ENCODE data around the gene TSHR.

TSHR gene

DNA sequence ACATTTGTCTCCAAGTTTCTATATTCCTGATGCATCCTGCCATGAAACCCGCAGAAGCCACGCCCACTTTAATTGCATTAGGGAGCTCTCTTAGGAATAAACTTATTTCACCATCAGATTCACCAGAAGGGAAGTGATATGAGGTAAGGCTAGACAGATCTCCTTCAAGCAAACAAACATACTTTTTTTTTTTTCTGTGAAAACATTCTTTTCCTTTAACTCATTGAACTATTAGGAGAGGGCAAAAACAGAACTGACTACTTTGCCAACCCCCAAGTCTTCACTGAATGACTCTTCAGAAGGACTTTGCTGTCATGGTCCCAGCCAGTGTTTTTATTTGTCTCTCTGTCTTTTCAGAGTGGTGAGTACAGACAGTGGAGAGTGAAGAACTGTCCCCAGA is 216.9 kb downstream of the TSHR start:
- no peak for DNase-seq (ENCODE audit: low read depth in 4 of 4, low spot score in 1 of 4)

DNA sequence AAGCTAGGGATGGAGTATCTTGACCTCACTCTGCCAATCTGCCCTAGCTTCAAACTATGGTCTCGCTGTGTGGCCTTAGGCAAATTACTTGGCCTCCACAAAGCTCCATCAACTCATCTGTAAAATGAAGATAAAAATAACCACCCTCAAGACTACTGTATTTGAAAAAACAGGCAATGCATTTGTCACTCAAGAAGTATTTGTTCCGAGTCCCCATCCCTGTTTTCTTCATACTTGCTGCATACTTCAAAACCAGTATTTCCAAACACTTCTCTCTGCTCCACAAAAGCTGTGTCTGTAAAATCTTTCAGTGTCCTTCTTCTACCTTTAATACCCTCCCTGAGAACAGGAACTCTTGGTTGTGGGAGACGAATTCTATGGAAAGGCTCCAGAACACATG is 217.5 kb downstream of the TSHR start:
- DNase-seq (ENCODE audit: low read depth in 4 of 4, low spot score in 1 of 4), result no peak

DNA sequence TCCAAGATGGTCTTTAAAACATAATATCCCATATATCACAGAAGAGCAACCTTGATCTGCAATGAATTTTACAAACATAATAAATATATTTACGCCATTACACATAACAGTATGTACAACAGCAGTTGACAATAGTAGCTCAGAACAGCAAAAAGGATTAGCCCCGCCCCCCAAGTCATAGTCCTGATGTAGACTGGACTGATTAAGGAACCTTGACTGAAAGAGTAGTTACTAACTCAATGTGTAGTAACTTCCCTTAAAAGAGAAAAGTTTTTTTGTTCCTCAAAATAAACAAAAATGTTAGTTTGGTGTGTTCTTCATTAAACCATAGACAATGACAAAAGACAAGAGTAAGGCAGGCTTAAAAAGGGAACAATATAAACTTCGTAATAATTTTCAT is 220.8 kb downstream of the TSHR start:
- no peak for DNase-seq (ENCODE audit: low read depth in 4 of 4, low spot score in 1 of 4)

DNA sequence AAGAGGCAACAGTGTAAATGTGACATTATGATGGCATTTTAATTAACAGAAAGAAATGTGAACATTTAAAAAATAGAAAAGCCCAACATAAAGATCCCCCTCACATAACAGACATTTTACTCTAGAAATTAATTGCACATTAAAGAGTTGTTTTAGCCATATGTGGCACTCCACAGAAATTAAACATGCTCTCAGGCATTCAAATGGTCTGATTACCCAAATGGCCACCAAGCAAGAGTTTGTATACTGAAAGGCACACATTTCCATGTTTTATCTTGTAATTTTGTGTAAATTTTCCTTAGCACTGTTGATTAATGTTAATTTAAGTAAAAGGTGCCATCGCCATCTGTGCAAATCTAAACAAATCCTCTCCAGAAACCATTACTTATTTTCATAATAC is 221.8 kb downstream of the TSHR start:
- DNase-seq (ENCODE audit: low read depth in 4 of 4, low spot score in 1 of 4), result no peak

DNA sequence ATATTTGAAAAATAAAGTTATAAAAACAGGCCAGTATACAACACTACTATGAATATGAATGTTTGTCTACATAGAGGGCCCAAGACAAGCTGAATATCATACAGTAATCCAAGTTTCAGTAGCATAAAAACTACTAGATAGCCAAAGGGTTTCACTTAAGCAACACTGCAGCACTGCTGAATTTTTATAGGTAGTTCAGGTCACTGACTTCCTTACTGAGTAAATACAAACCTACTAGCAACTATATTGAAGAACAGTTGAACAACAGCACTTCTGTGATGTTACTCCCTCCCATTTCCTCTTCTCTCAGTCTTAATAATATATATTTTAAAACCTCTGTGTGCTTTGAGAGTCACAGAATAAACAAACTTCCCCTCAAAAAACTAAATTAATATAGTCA is 222.6 kb downstream of the TSHR start:
- DNase-seq (ENCODE audit: low read depth in 4 of 4, low spot score in 1 of 4), result no peak

DNA sequence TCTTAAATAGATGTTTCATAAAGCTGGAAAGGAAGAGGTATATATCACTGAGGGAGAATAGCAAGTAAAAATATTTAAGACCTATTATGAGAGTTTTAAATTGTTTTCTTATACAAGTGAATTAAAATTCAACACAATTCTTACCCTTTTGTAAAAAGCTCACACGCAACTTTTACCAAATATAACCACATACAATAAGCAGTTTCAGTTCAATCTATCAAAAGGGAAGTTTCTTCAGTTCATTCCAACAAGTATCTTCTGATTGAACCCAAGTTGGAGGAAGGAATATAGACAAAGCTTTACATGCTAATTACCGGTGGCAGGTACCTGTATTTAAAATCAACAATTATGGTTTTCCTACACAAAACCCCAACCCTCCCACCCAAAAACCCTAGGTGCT is 224.2 kb downstream of the TSHR start:
- no peak for DNase-seq (ENCODE audit: low read depth in 4 of 4, low spot score in 1 of 4)

DNA sequence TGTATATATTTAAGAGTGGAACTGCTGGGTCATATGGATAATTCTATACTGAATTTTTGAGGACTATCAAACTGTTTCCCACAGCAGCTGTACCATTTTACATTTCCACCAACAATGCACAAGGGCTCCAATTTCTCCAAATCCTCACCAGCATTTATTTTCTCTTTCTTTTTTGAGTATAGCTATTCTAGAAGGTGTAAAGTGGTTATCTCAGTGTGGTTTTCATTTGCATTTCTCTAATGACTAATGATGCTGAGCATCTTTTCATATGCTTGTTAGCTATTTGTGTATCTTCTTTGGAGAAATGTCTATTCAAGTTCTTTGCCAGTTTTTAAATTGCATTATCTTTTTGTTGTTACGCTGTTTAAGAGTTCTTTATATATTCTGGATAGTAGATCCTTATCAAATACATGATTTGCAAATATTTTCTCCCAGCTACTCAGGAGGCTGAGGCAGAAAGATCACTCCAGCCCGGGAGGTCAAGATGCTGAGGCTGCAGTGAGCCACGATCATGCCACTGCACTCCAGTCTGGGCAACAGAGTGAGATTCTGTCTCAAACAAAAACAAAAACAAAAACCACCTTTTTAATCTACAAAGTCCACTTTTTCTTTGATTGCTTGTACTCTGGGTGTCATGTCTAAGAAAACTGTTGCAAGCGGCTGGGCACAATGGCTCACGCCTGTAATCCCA is 232.6 kb downstream of the TSHR start:
- no peak for DNase-seq (ENCODE audit: low read depth in 4 of 4, low spot score in 1 of 4)

DNA sequence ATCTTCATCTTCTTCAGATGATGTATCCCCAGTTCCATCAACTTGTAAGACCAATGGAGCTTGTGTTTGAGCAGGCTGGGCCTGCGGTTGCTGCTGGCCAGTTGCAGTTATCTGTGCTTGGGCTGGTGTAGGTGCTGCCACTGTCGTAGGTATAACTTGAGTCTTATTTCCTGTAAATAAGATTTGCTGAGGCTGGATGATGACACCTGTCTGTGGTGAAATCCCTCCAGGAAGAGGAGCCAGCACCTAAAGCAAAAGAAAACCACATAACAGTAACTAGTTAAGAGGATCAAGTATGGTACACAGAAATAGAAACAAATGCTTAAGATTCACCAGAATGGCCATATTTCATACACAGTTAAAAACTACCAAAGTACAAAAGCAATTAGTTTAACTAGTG is 237.2 kb downstream of the TSHR start:
- DNase-seq (ENCODE audit: low read depth in 4 of 4, low spot score in 1 of 4), result no peak

DNA sequence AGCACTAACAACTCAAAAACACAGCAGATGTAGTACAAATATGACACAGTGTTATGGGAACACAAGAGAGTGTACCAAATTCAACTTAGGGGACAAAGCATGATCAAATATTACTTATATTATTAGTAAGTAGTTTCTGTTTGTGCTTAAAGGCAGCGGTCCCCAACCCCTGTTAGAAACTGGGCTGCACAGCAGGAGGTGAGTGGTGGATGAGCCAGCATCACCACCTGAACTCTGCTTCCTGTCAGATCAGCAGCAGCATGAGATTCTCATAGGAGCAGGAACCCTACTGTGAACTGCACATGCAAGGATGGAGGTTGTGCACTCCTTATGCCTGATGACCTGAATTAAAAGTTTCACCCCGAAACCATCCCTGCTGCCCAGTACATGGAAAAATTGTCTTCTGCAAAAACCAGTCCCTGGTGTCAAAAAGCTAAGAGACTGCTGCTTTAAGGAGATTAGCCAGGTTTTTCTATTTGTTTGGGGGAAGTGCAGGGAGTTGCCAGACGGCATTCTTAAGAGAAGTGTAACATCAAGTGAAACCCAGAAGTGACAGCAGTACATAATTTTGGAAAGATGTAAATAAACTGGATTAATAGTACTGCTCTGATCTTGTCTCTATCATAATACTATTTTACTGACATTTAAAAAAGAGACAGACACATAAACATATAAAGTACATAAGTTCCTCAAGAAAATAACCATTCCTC is 238.7 kb downstream of the TSHR start:
- no peak for DNase-seq (ENCODE audit: low read depth in 4 of 4, low spot score in 1 of 4)
